IMR-90 (cell line): ENCODE measurements around the gene UPK2. TPM values are rescaled to one million over a fixed set of nuclear protein-coding genes. Genes with fewer than 3 reads are reported as not detected.

Source experiments
- ATAC-seq: fragments of 200-7000 bp; cut with Tn5 transposase; 2 replicates; pipeline ENCODE4 v1.9.1; 2020; ENCODE audit warnings: low read depth, mild to moderate bottlenecking, moderate library complexity
- BruUV-seq: library from RNA; stranded (reverse); fragments of 400-500 nt; replicated peaks from 2 replicates; lab custom pipeline; 2021; lab: Mats Ljungman, UMichigan
- CTCF ChIA-PET: fragments of 300-600 bp; formaldehyde crosslinking; extraction: SDS; loops from one replicate; lab custom pipeline; 2021; ENCODE audit warnings: antibody characterized with exemption; lab: Yijun Ruan, JAX
- POLR2A ChIA-PET: fragments of 300-600 bp; sonication (Branson Sonifier 250); formaldehyde crosslinking; loops from one replicate; lab custom pipeline; 2022; ENCODE audit warnings: antibody characterized with exemption; ENCODE audit not compliant: unreplicated experiment; lab: Charles Lee
- DNase-seq: peaks from one replicate; pipeline ENCODE4 v3.0.0; 2013
- H2AFZ ChIP-seq: replicated peaks from 2 replicates; pipeline ENCODE3; 2013; ENCODE audit warnings: low read length, mild to moderate bottlenecking; ENCODE audit not compliant: poor library complexity
- H2AK5ac ChIP-seq: 2 replicates; pipeline ENCODE4 v1.6.1; 2013; ENCODE audit warnings: low read depth, low read length, inconsistent platforms
- H2AK9ac ChIP-seq: replicated peaks from 2 replicates; pipeline ENCODE3; 2013; ENCODE audit warnings: mild to moderate bottlenecking, low read depth, low read length, moderate library complexity; ENCODE audit not compliant: poor library complexity
- H2BK120ac ChIP-seq: 2 replicates; pipeline ENCODE4 v1.6.1; 2013; ENCODE audit warnings: low read depth, low read length, inconsistent platforms
- H2BK15ac ChIP-seq: 3 replicates; pipeline ENCODE4 v1.6.1; 2013; ENCODE audit warnings: low read depth, low read length, inconsistent platforms
- H2BK20ac ChIP-seq: 2 replicates; pipeline ENCODE4 v1.6.1; 2013; ENCODE audit warnings: low read depth, mild to moderate bottlenecking, inconsistent platforms, low read length, moderate library complexity
- H2BK5ac ChIP-seq: 2 replicates; pipeline ENCODE4 v1.6.1; 2013; ENCODE audit warnings: mild to moderate bottlenecking, low read depth, low read length, inconsistent platforms; ENCODE audit not compliant: poor library complexity, severe bottlenecking
- H3K14ac ChIP-seq: replicated peaks from 2 replicates; pipeline ENCODE4 v1.6.1; 2013; ENCODE audit warnings: low read depth, low read length, inconsistent platforms
- H3K18ac ChIP-seq: 2 replicates; pipeline ENCODE4 v1.6.1; 2013; ENCODE audit warnings: low read depth, low read length, control low read depth
- H3K23ac ChIP-seq: 2 replicates; pipeline ENCODE4 v1.6.1; 2013; ENCODE audit warnings: low read depth, low read length, inconsistent platforms
- H3K27ac ChIP-seq: 2 replicates; pipeline ENCODE4 v1.5.1; 2013; ENCODE audit warnings: mild to moderate bottlenecking, control low read depth, low read length; ENCODE audit not compliant: insufficient read depth
- H3K27me3 ChIP-seq: 2 replicates; pipeline ENCODE4 v1.6.1; 2013; ENCODE audit warnings: low read length; ENCODE audit not compliant: control insufficient read depth, insufficient read depth
- H3K36me3 ChIP-seq: 2 replicates; pipeline ENCODE4 v1.6.1; 2013; ENCODE audit warnings: low read length, mixed read lengths; ENCODE audit not compliant: control insufficient read depth, insufficient read depth
- H3K4ac ChIP-seq: 2 replicates; pipeline ENCODE4 v1.6.1; 2013; ENCODE audit warnings: low read depth, low read length, inconsistent platforms
- H3K4me1 ChIP-seq: 2 replicates; pipeline ENCODE4 v1.6.1; 2013; ENCODE audit warnings: low read length, mixed read lengths; ENCODE audit not compliant: control insufficient read depth, insufficient read depth
- H3K4me2 ChIP-seq: 2 replicates; pipeline ENCODE4 v1.6.1; 2013; ENCODE audit warnings: low read depth, mild to moderate bottlenecking, control low read depth, low read length, moderate library complexity
- H3K4me3 ChIP-seq: 2 replicates; pipeline ENCODE4 v1.5.1; 2013; ENCODE audit warnings: low read depth, mild to moderate bottlenecking, control low read depth, low read length, moderate library complexity; ENCODE audit not compliant: insufficient read depth
- H3K56ac ChIP-seq: 2 replicates; pipeline ENCODE4 v1.6.1; 2013; ENCODE audit warnings: low read length, inconsistent platforms; ENCODE audit not compliant: insufficient read depth; ENCODE audit errors: extremely low read depth
- H3K79me1 ChIP-seq, 2 experiments: 2 replicates each; pipeline ENCODE4 v1.6.1; 2013; ENCODE audit warnings: low read length in 2 of 2, inconsistent platforms in 1 of 2, low read depth in 1 of 2
- H3K9ac ChIP-seq: 2 replicates; pipeline ENCODE4 v1.6.1; 2013; ENCODE audit warnings: low read depth, low read length, control low read depth
- H3K9me1 ChIP-seq: 2 replicates; pipeline ENCODE4 v1.6.1; 2013; ENCODE audit warnings: low read length, inconsistent platforms; ENCODE audit not compliant: insufficient read depth
- H3K9me3 ChIP-seq: 2 replicates; pipeline ENCODE4 v1.6.1; 2013; ENCODE audit warnings: low read length; ENCODE audit not compliant: control insufficient read depth, insufficient read depth
- H4K20me1 ChIP-seq: 2 replicates; pipeline ENCODE4 v1.6.1; 2013; ENCODE audit warnings: low read length, inconsistent platforms; ENCODE audit not compliant: insufficient read depth
- H4K5ac ChIP-seq: 2 replicates; pipeline ENCODE4 v1.6.1; 2013; ENCODE audit warnings: mild to moderate bottlenecking, low read depth, low read length, control low read depth
- H4K8ac ChIP-seq, 2 experiments: 2 replicates each; pipeline ENCODE4 v1.6.1; 2013; ENCODE audit warnings: low read depth in 2 of 2, low read length in 2 of 2, control low read depth in 1 of 2, inconsistent platforms in 1 of 2
- H4K91ac ChIP-seq: 2 replicates; pipeline ENCODE4 v1.6.1; 2013; ENCODE audit warnings: low read depth, low read length, inconsistent platforms; ENCODE audit not compliant: insufficient read depth
- BHLHE40 ChIP-seq: fragments of 150-350 bp; IDR thresholded peaks from 2 replicates; pipeline ENCODE4 v1.6.1; 2016; ENCODE audit warnings: mild to moderate bottlenecking, low read depth, low read length
- CHD1 ChIP-seq: IDR thresholded peaks from 2 replicates; pipeline ENCODE4 v1.6.1; 2012; ENCODE audit warnings: low read depth, low read length, improper control_type of control experiment
- CTCF ChIP-seq: conservative IDR thresholded peaks from 2 replicates; pipeline ENCODE4 v1.5.1; 2012; ENCODE audit warnings: mild to moderate bottlenecking, low read depth, low read length, improper control_type of control experiment
- FOS ChIP-seq: fragments of 150-350 bp; IDR thresholded peaks from 2 replicates; pipeline ENCODE4 v1.6.1; 2016; ENCODE audit warnings: low read depth, low read length
- MAFK ChIP-seq: IDR thresholded peaks from 2 replicates; pipeline ENCODE4 v1.6.1; 2012; ENCODE audit warnings: low read depth, low read length, improper control_type of control experiment
- MAZ ChIP-seq: IDR thresholded peaks from 2 replicates; pipeline ENCODE4 v1.6.1; 2012; ENCODE audit warnings: low read depth, mild to moderate bottlenecking, low read length, improper control_type of control experiment, moderate library complexity, borderline replicate concordance
- MXI1 ChIP-seq: IDR thresholded peaks from 2 replicates; pipeline ENCODE4 v1.6.1; 2012; ENCODE audit warnings: low read depth, mild to moderate bottlenecking, low read length, moderate library complexity, borderline replicate concordance
- NFE2L2 ChIP-seq: fragments of 150-350 bp; IDR thresholded peaks from 2 replicates; pipeline ENCODE4 v1.6.1; 2016; ENCODE audit warnings: low read depth, mild to moderate bottlenecking, low read length
- POLR2A ChIP-seq: IDR thresholded peaks from 2 replicates; pipeline ENCODE4 v1.6.1; 2012; ENCODE audit warnings: mild to moderate bottlenecking, low read depth, low read length
- RAD21 ChIP-seq: IDR thresholded peaks from 2 replicates; pipeline ENCODE4 v1.6.1; 2012; ENCODE audit warnings: low read length, improper control_type of control experiment
- RCOR1 ChIP-seq: IDR thresholded peaks from 2 replicates; pipeline ENCODE4 v1.6.1; 2012; ENCODE audit warnings: mild to moderate bottlenecking, low read length, improper control_type of control experiment; ENCODE audit not compliant: insufficient replicate concordance
- RFX5 ChIP-seq: IDR thresholded peaks from 2 replicates; pipeline ENCODE4 v1.8.0; 2012; ENCODE audit warnings: low read depth, mild to moderate bottlenecking, low read length, moderate library complexity
- SMC3 ChIP-seq: fragments of 150-350 bp; IDR thresholded peaks from 2 replicates; pipeline ENCODE4 v1.6.1; 2016; ENCODE audit warnings: low read depth, mild to moderate bottlenecking, antibody characterized with exemption, low read length, moderate library complexity
- USF2 ChIP-seq: fragments of 150-350 bp; IDR thresholded peaks from 2 replicates; pipeline ENCODE4 v1.6.1; 2017; ENCODE audit warnings: mild to moderate bottlenecking, antibody characterized with exemption, low read length, low read depth
- WGBS, 2 experiments: methylation state at CpG; one replicate each; pipeline versions ENCODE4 v1.1.5 to v1.1.7; 2013; ENCODE audit warnings: missing lambda C conversion rate in 2 of 2; ENCODE audit not compliant: insufficient read length in 1 of 2; ENCODE audit errors: extremely low coverage in 2 of 2; 5-methylcytosine and 5-hydroxymethylcytosine counted together
- dilution Hi-C: fragments of 300-500 bp; cut with HindIII; formaldehyde crosslinking; loops from one replicate; pipeline ENCODE4 v1.14.3; 2018; ENCODE audit warnings: low sequenced_read_pairs; ENCODE audit not compliant: unreplicated experiment
- in situ Hi-C: fragments of 300-500 bp; cut with MboI; formaldehyde crosslinking; loops from 3 replicates; pipeline ENCODE4 v1.14.3; 2019; ENCODE audit warnings: low sequenced_read_pairs, inconsistent platforms, mixed read lengths
- intact Hi-C: fragments of 100-400 bp; cut with micrococcal nuclease; formaldehyde crosslinking; loops from 2 replicates; pipeline ENCODE4 v1.10.0; 2022
- polyA plus RNA-seq, 3 experiments: library from polyadenylated mRNA; depleted of rRNA; stranded (reverse); fragments of >200 nt; gene quantifications; 2 replicates each; pipeline ENCODE4 v1.2.3, GENCODE V29; 2012; ENCODE audit warnings: low replicate concordance in 1 of 3
- total RNA-seq: library from RNA; depleted of rRNA; stranded (reverse); fragments of >200 nt; gene quantifications from 2 replicates; pipeline ENCODE4 v1.2.3, GENCODE V29; 2012

Gene UPK2
- total and polyA plus RNA-seq, 2 of the 4 experiments (the other 2 are of a cell fraction): 0.26 TPM; not detected in 1

- H2AK5ac ChIP-seq: 0 out of 2 replicates have a peak overlapping the region, but pooled peaks have one; percentile 97
- ChIA-PET POLR2A (interaction anchor here (0.6 to 2.5 kb wide), 3 partner anchors 10 to 120 kb away, joined by 3 to 18 read pairs (median 5); partner anchors contain the start of gene BCL9L), CTCF (no interaction called here)
- no peak overlapping the region; a peak in 1 of 4 replicates for H4K8ac ChIP-seq
- H4K91ac ChIP-seq: 0 out of 2 replicates have a peak overlapping the region, but pooled peaks have one; percentile 32
- intact Hi-C loops: loop anchor here (5.0 kb wide), 1 partner anchor 116 kb away; the partner anchor contains the start of gene DDX6
- no peak overlapping the region for H3K56ac ChIP-seq
- H3K9me1 ChIP-seq: 0 out of 2 replicates have a peak, but pooled peaks cover 10% of the 10 kb centered on the region
- H3K4me2 ChIP-seq: no peak overlapping the region
- H3K4me1 ChIP-seq: peaks cover 41% of the 10 kb centered on the region
- H3K9me3 ChIP-seq: no peaks in the 10 kb centered on the region
- no peak overlapping the region for H4K5ac ChIP-seq
- H4K20me1 ChIP-seq: peaks cover 50% of the 10 kb centered on the region
- no TSS peak for BruUV-seq
- no peak overlapping the region for H2BK20ac ChIP-seq
- 0 out of 2 replicates have a peak overlapping the region, but pooled peaks have one; percentile 19 for H3K14ac ChIP-seq
- H3K36me3 ChIP-seq: peaks cover 32% of the 10 kb centered on the region
- peaks cover 25 to 80% of the 10 kb centered on the region in 2 experiments; a peak in 3 of 4 replicates for H3K79me1 ChIP-seq
- H2AFZ ChIP-seq: no peak overlapping the region
- H3K4ac ChIP-seq: peak overlapping the region; percentile 19; the same call in 1 of the 2 replicates
- no peak overlapping the region for H3K27ac ChIP-seq
- H3K4me3 ChIP-seq: no peak overlapping the region
- H3K23ac ChIP-seq: no peak overlapping the region
- DNase-seq (no peak), ATAC-seq (no peak)
- in situ Hi-C loops: no loop called here
- H2BK120ac ChIP-seq: no peak overlapping the region
- dilution Hi-C loops: no loop called here
- no peak overlapping the region for H3K18ac ChIP-seq
- H2BK5ac ChIP-seq: peak overlapping the region; percentile 17
- TF ChIP-seq CHD1 (no peak), RAD21 (no peak), BHLHE40 (no peak), RFX5 (no peak), NFE2L2 (no peak), SMC3 (no peak), CTCF (no peak), POLR2A (no peak), MAZ (no peak), USF2 (no peak), FOS (no peak), MXI1 (no peak), RCOR1 (no peak), MAFK (no peak)
- H2BK15ac ChIP-seq: 0 out of 3 replicates have a peak overlapping the region, but pooled peaks have one; percentile 19
- no peak overlapping the region for H2AK9ac ChIP-seq
- H3K27me3 ChIP-seq: no peaks in the 10 kb centered on the region
- WGBS, 2 experiments: 73% methylated on average over 6 of the region's 13 CpGs; no CpG with 5 or more reads in 1 of the 2 experiments
- H3K9ac ChIP-seq: no peak overlapping the region
Measured at GRCh38 chr11:118908264-118908663, 47.8 kb upstream of the UPK2 start.
